LNCAP (cell line): ENCODE results near the gene LRRC3.

Experiments used
- TF ChIP-seq, protein P1 (sequence below): fragments of 450-650 bp; IDR thresholded peaks from 2 replicates; pipeline ENCODE4 v1.5.1; 2017; ENCODE audit warnings: mild to moderate bottlenecking

Gene LRRC3

DNA sequence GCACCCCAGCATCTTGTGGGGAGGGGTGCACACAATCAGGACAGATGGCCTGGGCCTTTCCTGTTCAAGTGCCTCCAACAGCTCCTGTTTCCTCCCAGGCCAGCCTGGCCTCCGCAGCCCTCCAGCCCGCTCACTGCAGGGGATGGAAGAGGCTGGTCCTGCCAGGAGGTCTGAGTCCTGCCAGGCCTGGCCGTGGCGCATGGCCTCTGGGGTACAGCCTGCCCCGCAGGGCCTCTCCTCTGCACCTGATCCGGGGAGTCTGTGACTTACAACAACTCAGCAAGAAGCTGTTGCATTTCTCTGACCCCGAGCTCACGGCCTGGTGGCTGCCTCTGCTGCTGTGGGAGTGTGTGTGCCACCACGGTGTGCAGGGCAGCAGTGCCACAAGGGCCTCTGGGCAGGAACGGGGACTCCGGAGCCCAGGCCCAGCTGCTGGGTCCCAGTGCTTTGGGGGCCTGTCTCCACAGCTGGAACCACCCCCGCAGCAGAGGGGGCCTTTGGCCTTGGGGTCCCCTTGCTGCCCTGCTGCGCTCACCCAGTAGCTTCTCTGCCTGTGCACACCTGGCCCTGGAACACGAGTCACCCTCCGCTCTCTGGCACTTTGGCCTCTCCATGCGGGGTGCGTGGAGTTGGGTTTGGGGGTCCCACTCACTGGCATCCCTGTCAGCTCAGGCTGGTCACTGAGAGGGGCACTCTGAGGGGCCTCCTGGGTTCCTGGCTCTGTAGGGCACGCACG, 17.4 kb upstream of the LRRC3 start:
- TF ChIP-seq, protein P1, sequence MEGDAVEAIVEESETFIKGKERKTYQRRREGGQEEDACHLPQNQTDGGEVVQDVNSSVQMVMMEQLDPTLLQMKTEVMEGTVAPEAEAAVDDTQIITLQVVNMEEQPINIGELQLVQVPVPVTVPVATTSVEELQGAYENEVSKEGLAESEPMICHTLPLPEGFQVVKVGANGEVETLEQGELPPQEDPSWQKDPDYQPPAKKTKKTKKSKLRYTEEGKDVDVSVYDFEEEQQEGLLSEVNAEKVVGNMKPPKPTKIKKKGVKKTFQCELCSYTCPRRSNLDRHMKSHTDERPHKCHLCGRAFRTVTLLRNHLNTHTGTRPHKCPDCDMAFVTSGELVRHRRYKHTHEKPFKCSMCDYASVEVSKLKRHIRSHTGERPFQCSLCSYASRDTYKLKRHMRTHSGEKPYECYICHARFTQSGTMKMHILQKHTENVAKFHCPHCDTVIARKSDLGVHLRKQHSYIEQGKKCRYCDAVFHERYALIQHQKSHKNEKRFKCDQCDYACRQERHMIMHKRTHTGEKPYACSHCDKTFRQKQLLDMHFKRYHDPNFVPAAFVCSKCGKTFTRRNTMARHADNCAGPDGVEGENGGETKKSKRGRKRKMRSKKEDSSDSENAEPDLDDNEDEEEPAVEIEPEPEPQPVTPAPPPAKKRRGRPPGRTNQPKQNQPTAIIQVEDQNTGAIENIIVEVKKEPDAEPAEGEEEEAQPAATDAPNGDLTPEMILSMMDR: no peak

DNA sequence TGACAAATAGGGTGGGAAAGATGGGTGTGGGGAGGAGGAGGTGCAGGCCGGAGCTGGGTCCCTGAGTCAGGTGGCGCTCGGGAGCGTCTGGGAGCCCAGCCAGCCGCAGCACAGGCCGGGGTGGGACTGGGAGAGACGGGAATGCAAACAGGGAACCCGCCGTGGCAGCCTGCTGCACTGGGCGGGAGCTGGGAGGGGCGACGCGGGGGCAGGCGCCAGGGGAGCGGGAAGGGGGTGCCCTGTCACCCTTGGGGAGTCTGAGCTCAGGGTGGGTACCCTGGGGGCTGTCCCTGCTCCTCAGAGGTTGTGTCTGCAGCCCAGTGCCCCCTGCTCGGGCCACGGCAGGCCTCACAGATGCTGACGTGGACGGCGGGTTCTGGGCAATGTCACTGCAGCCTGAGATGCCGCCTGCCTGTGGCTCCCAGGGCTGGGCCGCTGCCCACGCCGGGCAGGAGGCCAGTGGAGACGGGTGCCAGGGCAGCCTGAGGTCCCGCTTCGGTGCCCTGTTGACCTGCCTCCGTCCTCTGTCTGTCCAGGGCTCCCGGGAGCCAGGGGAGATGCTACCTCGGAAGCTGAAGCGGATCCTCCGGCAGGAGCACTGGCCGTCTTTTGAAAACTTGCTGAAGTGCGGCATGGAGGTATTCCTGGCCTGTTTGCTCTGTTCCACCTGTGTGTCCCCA, 16.6 kb upstream of the LRRC3 start:
- TF ChIP-seq, protein P1: no peak

DNA sequence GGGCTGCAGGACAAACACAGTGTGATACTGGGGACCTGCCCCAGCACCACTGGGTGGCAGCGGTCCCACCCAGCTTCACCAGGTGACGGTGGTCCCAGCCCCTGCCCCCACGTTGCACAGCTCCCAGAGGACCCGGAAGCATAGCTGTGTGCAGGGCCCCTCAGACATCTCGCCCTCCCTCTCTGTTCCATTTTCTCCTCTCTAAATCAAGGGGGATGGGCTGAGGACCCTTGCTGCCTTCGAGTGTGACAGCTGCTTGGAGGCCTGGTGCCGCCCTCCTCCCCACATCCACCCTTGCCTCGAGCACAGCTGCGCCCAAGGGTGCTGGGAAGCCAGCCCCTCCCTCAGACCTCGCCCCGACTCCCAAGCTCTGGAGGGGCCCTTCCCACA, 16.1 kb upstream of the LRRC3 start:
- TF ChIP-seq, protein P1: no peak

DNA sequence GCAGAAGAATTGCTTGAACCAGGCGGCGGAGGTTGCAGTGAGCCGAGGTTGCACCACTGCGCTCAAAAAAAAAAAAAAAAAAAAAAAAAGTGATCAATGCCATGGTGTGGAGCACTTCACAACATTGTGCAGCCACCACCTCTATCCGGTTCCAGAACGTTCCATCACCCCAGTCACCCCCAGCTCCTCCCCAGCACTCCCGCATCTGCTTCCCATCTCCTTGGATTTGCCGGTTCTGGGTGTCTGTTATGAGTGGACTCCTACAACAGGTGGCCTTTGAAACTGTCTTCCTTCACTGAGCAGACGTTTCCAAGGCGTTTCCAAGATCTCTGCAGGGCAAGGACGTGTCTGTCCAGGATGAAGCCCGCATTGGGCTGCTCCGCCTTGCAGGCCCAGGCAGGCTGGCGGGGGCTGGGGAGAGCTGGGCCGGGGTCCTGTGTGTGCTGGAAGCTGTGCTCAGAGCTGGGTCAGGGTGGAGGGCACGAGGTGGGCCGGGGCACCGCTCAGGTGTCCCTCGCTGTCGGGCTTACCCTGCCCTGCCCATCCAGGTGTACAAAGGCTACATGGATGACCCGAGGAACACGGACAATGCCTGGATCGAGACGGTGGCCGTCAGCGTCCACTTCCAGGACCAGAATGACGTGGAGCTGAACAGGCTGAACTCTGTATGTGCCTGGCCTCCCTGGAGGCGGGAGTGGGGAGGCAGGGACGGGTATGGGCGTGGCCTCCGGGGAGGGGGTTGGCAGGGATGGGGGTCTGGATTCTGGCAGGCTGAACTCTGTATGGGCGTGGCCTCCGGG, 14.9 kb upstream of the LRRC3 start:
- TF ChIP-seq, protein P1: no peak

DNA sequence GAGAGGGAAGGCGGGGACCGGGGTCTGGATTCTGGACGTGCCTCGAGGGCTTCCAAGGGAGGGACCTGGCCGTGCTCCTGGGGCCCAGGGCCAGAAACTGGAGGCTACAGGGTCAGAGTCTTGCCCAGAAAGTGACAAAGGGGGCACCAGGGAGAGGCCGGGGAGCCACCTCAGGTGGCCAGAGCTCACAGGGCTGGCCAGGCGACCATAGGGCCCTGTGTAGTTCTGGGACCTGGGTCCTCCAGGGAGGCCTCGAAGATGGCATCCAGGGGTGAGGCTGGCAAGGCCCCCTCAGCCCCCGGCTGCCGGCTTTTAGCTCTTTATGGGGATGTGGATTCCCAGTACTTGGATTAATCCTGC, 14.3 kb upstream of the LRRC3 start:
- TF ChIP-seq, protein P1: no peak

DNA sequence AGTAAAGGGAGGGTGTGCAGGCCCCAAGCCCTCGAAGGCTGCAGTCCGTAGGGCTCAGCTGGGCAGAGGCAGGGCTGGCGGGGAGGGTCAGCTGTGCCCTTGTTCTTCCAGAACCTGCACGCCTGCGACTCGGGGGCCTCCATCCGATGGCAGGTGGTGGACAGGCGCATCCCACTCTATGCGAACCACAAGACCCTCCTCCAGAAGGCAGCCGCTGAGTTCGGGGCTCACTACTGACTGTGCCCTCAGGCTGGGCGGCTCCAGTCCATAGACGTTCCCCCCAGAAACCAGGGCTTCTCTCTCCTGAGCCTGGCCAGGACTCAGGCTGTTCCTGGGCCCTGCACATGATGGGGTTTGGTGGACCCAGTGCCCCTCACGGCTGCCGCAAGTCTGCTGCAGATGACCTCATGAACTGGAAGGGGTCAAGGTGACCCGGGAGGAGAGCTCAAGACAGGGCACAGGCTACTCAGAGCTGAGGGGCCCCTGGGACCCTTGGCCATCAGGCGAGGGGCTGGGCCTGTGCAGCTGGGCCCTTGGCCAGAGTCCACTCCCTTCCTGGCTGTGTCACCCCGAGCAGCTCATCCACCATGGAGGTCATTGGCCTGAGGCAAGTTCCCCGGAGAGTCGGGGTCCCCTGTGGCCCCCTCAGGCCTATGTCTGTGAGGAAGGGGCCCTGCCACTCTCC, 13.6 kb upstream of the LRRC3 start:
- TF ChIP-seq, protein P1: no peak
